Fibroblast of villous mesenchyme (primary cell): ENCODE measurements around the gene ZFYVE26. TPM values are rescaled to one million over a fixed set of nuclear protein-coding genes. Genes with fewer than 3 reads are reported as not detected.

ENCODE experiments used
- DNase-seq: peaks from one replicate; pipeline ENCODE4 v3.0.0-alpha.2; 2010; ENCODE audit warnings: low read depth
- H3K4me3 ChIP-seq: 2 replicates; pipeline ENCODE4 v1.5.1; 2011; ENCODE audit warnings: low read depth, mild to moderate bottlenecking, low read length
- total RNA-seq: library from RNA; depleted of rRNA; stranded (reverse); fragments of >200 nt; gene quantifications from 2 replicates; pipeline ENCODE4 v1.2.3, GENCODE V29; 2012
- TF ChIP-seq, protein P1 (sequence below): IDR thresholded peaks from 2 replicates; pipeline ENCODE4 v1.5.1; 2012; ENCODE audit warnings: low read depth, mild to moderate bottlenecking, low read length; ENCODE audit not compliant: insufficient read depth

Gene ZFYVE26
- total RNA-seq, 1 donor = 27.6 TPM

DNA sequence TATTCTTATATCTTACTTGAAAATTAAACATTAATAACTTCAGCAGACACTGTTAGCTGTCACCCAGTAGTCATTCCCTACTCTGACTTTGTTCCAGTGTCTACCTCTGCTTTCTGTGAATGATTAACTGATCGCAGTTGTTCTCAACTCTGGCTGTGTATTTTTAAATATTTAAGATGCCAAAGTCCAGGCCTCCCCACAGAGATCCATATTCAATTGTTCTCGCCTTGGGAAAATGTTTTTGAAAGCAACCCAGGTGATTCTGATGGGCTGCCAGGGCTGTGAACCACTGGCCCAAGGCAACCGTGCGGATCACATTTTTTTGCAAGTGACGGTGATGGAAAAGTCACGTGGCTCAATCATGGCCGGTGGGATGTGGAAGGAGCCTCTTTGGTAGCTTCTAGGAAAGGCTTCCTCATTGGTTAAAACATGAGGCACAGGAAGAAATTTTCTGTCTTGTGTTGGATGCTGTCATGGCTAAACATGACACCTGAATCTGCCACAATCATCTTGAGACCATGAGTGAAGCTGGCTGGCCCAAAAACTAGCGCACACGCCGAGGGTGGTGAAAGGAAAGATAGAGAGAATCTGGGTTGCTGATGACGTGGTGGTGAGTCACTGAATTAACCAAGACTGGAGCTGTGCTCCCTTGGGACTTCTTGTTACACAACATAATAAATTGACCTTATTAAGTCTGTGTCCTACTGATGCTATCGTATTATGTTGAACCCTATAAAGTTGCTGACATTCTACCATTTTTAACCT lies 77.5 kb downstream of the ZFYVE26 start:
- H3K4me3 ChIP-seq = no peak overlapping the region
- DNase-seq = peak; percentile 97
- TF ChIP-seq, protein P1, sequence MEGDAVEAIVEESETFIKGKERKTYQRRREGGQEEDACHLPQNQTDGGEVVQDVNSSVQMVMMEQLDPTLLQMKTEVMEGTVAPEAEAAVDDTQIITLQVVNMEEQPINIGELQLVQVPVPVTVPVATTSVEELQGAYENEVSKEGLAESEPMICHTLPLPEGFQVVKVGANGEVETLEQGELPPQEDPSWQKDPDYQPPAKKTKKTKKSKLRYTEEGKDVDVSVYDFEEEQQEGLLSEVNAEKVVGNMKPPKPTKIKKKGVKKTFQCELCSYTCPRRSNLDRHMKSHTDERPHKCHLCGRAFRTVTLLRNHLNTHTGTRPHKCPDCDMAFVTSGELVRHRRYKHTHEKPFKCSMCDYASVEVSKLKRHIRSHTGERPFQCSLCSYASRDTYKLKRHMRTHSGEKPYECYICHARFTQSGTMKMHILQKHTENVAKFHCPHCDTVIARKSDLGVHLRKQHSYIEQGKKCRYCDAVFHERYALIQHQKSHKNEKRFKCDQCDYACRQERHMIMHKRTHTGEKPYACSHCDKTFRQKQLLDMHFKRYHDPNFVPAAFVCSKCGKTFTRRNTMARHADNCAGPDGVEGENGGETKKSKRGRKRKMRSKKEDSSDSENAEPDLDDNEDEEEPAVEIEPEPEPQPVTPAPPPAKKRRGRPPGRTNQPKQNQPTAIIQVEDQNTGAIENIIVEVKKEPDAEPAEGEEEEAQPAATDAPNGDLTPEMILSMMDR = no peak

DNA sequence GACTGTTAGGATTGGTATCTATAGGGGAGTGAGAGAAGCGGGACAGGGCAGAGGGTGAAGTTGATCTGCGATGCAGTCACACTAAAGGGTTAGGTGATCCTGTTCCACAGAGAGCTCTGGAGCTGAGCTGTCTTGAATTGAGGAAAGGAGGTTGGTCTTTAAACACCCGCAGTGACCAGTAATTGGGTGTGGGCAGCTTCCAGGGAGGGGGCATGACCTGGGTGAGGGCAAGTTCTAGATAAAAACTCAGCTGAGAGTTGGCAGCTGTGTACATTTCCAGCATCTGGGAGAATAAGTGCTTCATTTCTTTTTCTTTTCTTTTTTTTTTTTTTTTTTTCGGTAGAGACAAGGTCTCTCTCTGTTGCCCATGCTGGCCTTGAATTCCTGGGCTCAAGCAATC lies 79.6 kb downstream of the ZFYVE26 start:
- no peak overlapping the region for H3K4me3 ChIP-seq
- TF ChIP-seq, protein P1 = no peak
- no peak for DNase-seq

DNA sequence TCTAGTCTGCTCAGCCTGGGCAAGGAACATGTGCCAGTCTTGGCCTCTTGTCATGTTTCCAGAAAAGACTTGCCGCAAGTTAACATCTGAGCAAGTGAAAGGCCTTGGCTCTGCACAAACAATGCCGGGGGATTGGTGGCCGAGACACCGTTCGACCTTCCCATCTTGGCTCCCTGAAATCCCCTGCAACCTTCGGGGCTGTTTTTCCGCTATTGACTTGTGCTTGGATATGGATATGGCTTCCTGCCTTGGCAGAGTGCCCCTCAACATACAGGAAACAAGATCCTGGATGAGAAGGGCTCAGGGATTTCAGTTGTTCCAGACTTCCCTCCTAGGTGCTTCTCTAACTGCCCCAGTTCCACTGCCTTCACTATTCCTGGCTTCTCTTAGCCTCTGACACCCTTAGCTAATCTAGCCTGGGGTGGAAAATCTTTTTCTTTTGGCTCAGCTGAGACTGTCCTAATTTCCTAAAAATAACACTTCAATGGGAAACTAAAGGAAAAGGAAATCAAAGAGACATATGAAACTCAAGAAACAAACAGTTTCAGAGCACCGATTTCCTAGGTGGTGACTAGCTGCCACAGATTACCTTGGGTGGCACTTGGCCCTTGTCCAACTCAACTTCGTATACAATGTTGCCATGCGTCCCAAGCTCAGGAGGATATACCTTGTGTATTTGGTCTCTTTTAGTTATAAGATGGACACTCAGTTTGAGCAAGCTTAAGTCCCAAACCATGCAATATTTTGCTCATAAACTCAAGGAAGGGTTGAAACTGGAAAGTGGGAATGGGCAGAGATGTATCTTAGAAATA lies 80.8 kb downstream of the ZFYVE26 start:
- no peak for DNase-seq
- H3K4me3 ChIP-seq = no peak overlapping the region
- TF ChIP-seq, protein P1 = no peak

DNA sequence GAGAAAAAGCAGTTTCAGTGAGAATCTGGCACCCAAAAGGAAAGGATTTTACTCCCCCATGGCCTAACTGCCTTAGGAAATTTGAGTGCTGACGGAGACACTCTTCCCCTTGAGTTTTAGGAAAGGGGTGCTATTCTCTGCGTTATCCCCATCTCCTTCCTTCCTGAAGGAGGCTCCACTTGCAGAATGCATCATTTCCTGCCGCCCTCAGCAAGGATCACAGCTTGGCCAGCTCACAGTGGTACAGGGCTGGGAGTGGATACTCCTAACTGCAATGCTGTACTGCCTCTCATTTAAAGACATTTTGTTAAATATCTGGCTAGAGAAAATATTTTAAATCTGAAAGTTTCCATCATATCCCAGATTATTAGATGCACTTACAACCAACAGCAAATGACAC lies 81.7 kb downstream of the ZFYVE26 start:
- TF ChIP-seq, protein P1 = no peak
- DNase-seq = no peak
- no peak overlapping the region for H3K4me3 ChIP-seq

DNA sequence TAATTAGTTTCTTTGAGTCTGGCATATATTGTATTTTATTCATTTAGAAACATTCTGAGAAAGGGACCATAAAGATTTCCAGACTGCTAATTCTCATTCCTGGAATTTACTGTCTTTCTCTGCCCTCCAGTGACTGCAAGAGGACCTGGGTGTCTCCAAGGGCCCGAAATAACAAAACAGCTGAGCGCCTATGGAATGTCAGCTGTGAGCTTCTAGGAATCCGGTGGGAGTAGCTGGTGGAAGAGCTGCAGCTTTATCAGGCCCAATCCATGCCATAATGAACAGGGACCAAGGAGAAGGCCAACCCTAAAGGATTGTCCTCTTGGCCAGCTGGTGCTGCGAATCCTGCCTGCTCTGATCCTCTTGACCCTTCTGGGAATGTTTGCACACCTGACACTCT lies 82.8 kb downstream of the ZFYVE26 start:
- H3K4me3 ChIP-seq = no peak overlapping the region
- peak; percentile 13 for DNase-seq
- TF ChIP-seq, protein P1 = no peak

DNA sequence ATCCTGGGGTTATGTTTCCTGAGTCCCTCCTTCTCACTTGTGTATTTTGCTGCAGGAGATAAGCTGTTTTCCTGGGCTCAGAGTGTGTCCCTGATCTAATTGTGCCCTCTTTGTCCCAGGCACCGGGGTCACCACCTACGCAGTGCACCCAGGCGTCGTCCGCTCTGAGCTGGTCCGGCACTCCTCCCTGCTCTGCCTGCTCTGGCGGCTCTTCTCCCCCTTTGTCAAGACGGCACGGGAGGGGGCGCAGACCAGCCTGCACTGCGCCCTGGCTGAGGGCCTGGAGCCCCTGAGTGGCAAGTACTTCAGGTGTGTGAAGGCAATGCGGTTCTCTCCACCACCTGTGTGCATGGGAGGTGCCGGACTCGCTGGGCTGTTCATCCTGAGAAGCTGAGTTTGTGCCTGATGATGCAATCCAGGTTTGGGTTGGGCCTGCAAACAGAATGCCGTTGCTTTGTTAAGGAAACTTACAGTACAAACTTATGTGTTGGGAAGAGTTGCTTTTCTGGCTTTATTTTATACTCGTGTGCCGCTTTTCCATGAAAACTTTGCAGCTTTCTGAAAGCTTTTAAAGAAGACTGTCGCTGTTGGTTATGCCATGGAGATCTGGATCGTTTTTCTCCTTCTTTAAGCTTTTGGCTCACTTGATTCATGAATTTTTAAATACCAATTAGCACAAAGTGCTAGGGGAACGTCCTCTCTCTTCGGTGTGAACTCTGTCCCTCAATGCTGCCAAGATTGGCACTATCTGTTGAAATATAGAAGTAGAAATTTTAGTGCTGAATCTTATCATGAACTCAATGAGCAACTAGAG lies 87.1 kb downstream of the ZFYVE26 start:
- DNase-seq = no peak
- TF ChIP-seq, protein P1 = no peak
- no peak overlapping the region for H3K4me3 ChIP-seq
